Gastroesophageal sphincter (tissue), 4 donors: Measurements from ENCODE around the gene WNK2. TPM values are rescaled to one million over a fixed set of nuclear protein-coding genes. Genes with fewer than 3 reads are reported as not detected.

ENCODE experiments used
- ATAC-seq: fragments of 150-250 bp; one replicate; pipeline ENCODE4 v1.9.1; 2016; ENCODE audit warnings: mild to moderate bottlenecking, moderate library complexity
- H3K27ac ChIP-seq, 4 donors: fragments of 200-600 bp; sonication (generic) in 3 of 4; 1 replicate in 3 of 4; 2 replicates in 1 of 4; pipeline ENCODE4 v1.5.1; 2016 to 2019
- H3K27me3 ChIP-seq: fragments of 200-600 bp; sonication (generic); one replicate; pipeline ENCODE4 v1.5.1; 2019
- H3K36me3 ChIP-seq, 2 donors: fragments of 200-600 bp; sonication (generic); one replicate each; pipeline ENCODE4 v1.5.1; 2019; ENCODE audit warnings: control low read depth in 1 of 2
- H3K4me1 ChIP-seq, 3 donors: fragments of 200-600 bp; sonication (generic); 1 replicate in 2 of 3; 2 replicates in 1 of 3; pipeline ENCODE4 v1.5.1; 2016 to 2019; ENCODE audit warnings: control low read depth in 2 of 3
- H3K4me3 ChIP-seq, 2 donors: fragments of 200-600 bp; sonication (generic); one replicate each; pipeline ENCODE4 v1.5.1; 2019; ENCODE audit warnings: mild to moderate bottlenecking in 1 of 2, moderate library complexity in 1 of 2
- H3K9me3 ChIP-seq, 3 donors: fragments of 200-600 bp; sonication (generic); one replicate each; pipeline ENCODE4 v1.5.1; 2017 to 2019; ENCODE audit warnings: control low read depth in 2 of 3
- EP300 ChIP-seq: sonication (generic); formaldehyde crosslinking; IDR thresholded peaks from one replicate; pipeline ENCODE4 v1.6.1; 2017; ENCODE audit warnings: antibody characterized with exemption, mild to moderate bottlenecking
- POLR2A ChIP-seq, 2 donors: fragments of 450-650 bp; IDR thresholded peaks; one replicate each; pipeline ENCODE4 v1.6.1; 2017; ENCODE audit warnings: antibody characterized with exemption in 2 of 2, mild to moderate bottlenecking in 2 of 2, moderate library complexity in 1 of 2
- POLR2AphosphoS5 ChIP-seq: sonication (generic); formaldehyde crosslinking; IDR thresholded peaks from one replicate; pipeline ENCODE4 v1.6.1; 2017; ENCODE audit warnings: antibody characterized with exemption
- WGBS, 2 donors: methylation state at CpG; one replicate each; pipeline ENCODE4 v1.1.5; 2018; ENCODE audit warnings: low coverage in 1 of 2; 5-methylcytosine and 5-hydroxymethylcytosine counted together
- total RNA-seq, 4 donors: library from RNA; depleted of rRNA; stranded (reverse); fragments of >200 nt; gene quantifications; one replicate each; pipeline ENCODE4 v1.1.0, GENCODE V29; 2016
- TF ChIP-seq, protein P1 (sequence below), 4 experiments: fragments of 200-600 bp in 2 of 4; fragments of 450-650 bp in 2 of 4; sonication (generic) in 1 of 4; IDR thresholded peaks; one replicate each; pipeline ENCODE4 v1.5.1; 2017 to 2019; ENCODE audit warnings: antibody characterized with exemption in 4 of 4, mild to moderate bottlenecking in 2 of 4, moderate library complexity in 2 of 4

Gene WNK2
- total RNA-seq, 4 donors from 2014 or later = 26.8 to 104 (median 48.6) TPM

DNA sequence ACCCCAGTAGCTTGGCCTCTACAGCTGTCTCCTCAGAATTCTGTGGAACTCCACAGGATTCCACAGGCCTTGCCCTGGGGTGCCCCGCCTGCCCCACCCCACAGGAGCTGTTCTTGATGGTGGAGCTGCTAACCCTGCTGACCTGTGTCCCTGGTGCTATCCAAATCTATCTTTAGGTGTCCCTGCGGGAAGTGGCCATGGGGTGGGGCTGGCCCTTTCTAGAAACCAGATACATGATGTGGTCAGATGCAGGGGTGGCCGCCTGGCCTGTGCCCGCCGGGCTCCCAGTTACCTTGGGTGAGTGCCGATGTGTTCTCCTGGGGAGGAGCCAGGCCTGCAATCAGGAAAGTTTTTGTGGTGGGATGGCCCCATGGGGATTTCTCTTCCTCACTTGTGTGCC lies 34.2 kb downstream of the WNK2 start:
- Histone ChIP-seq H3K36me3 (no peaks in the 10 kb centered on the region), H3K9me3 (peaks cover 0 to 5% (median 0%) of the 10 kb centered on the region in 3 donors), H3K4me1 (peaks cover 0 to 60% (median 7%) of the 10 kb centered on the region in 3 donors), H3K27me3 (no peaks in the 10 kb centered on the region), H3K4me3 (no peak overlapping the region), H3K27ac (peak overlapping the region in 3 of 4 donors; percentile 25 to 52 (median 39))
- no CpG with 5 or more reads among the region's 6 CpGs for WGBS, 2 donors
- ATAC-seq = no peak
- TF ChIP-seq, protein P1, sequence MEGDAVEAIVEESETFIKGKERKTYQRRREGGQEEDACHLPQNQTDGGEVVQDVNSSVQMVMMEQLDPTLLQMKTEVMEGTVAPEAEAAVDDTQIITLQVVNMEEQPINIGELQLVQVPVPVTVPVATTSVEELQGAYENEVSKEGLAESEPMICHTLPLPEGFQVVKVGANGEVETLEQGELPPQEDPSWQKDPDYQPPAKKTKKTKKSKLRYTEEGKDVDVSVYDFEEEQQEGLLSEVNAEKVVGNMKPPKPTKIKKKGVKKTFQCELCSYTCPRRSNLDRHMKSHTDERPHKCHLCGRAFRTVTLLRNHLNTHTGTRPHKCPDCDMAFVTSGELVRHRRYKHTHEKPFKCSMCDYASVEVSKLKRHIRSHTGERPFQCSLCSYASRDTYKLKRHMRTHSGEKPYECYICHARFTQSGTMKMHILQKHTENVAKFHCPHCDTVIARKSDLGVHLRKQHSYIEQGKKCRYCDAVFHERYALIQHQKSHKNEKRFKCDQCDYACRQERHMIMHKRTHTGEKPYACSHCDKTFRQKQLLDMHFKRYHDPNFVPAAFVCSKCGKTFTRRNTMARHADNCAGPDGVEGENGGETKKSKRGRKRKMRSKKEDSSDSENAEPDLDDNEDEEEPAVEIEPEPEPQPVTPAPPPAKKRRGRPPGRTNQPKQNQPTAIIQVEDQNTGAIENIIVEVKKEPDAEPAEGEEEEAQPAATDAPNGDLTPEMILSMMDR (IDR thresholded peaks at IDR 0.05) = no peak
- TF ChIP-seq POLR2AphosphoS5 (no peak), POLR2A (IDR thresholded peaks at IDR 0.05) (no peak), EP300 (no peak)

DNA sequence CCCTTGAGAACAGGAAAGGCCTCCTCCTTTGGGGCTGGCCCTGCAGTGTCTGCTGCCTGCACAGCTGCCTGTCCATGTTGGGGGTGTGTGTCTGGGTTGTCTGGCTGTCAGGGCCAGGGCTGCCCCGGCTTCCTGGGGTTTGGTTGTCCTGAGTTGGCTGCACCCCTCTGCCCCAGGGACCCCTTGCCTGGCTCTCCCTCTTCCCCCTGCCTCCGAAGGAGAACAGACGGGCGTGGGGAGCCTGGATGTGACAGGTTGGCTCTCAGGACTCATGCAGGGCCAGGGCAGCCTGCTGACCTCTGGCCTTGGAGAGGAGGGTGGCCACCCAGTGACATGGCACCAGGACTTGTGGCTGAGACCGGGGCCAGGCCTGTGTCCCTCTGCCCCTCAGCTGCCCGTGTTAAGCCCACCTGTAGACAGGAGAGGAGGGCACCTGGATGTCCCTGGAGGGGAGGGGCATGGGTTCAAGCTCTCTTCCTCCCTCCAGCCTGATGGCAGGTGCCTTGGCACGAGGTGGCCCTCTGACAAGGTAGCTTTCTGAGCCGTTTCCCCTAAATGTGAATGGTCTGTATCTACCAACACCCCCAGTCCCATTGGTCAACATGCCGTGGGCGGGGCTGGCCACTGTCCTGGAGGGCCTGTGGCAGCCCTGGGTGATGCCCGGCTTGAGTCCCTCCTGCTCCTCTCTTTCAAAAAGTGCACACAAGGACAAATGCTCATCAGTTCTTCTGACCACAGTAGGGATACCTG lies 34.9 kb downstream of the WNK2 start:
- H3K27me3 ChIP-seq = no peaks in the 10 kb centered on the region
- H3K9me3 ChIP-seq = peaks cover 0 to 5% (median 0%) of the 10 kb centered on the region in 3 donors
- TF ChIP-seq POLR2A (IDR thresholded peaks at IDR 0.05) = no peak
- no peak for TF ChIP-seq EP300
- no peak for TF ChIP-seq POLR2AphosphoS5
- TF ChIP-seq, protein P1 (IDR thresholded peaks at IDR 0.05) = no peak
- no peak for ATAC-seq
- H3K27ac ChIP-seq = peak overlapping the region in 3 of 4 donors; percentile 25 to 52 (median 39)
- WGBS, 2 donors = 86% methylated on average over 5 of the region's 11 CpGs; no CpG with 5 or more reads in 1 of the 2 donors
- H3K36me3 ChIP-seq = no peaks in the 10 kb centered on the region
- no peak overlapping the region for H3K4me3 ChIP-seq
- peaks cover 0 to 60% (median 13%) of the 10 kb centered on the region in 3 donors for H3K4me1 ChIP-seq

DNA sequence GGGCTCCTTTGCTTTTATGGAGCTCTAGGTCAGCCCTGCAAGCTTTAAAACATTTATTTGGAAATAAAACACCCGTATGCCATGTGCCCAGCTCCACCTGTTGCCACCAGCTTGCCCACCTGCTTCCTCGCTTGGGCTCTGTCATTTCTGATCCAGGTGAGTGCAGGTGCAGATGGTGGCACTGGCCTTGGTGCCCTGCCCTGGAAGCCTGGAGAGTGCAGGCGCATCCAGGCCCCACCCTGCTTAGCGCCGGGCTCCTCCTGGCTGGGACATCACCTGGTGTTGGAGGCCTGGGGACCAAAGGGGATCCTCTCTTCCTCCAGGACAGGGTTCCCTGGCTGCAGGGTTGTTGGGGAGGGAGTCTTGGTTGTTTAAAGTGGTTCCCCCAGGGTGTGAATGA lies 35.8 kb downstream of the WNK2 start:
- Histone ChIP-seq H3K36me3 (no peaks in the 10 kb centered on the region), H3K27me3 (no peaks in the 10 kb centered on the region), H3K27ac (peak overlapping the region in 1 of 4 donors; percentile 39), H3K4me1 (peaks cover 0 to 62% (median 17%) of the 10 kb centered on the region in 3 donors), H3K4me3 (no peak overlapping the region), H3K9me3 (peaks cover 0 to 5% (median 0%) of the 10 kb centered on the region in 3 donors)
- ATAC-seq = no peak
- 80% methylated on average over 1 of the region's 5 CpGs; no CpG with 5 or more reads in 1 of the 2 donors for WGBS, 2 donors
- TF ChIP-seq, protein P1 (IDR thresholded peaks at IDR 0.05) = no peak
- TF ChIP-seq POLR2A (IDR thresholded peaks at IDR 0.05) (no peak), POLR2AphosphoS5 (no peak), EP300 (no peak)

DNA sequence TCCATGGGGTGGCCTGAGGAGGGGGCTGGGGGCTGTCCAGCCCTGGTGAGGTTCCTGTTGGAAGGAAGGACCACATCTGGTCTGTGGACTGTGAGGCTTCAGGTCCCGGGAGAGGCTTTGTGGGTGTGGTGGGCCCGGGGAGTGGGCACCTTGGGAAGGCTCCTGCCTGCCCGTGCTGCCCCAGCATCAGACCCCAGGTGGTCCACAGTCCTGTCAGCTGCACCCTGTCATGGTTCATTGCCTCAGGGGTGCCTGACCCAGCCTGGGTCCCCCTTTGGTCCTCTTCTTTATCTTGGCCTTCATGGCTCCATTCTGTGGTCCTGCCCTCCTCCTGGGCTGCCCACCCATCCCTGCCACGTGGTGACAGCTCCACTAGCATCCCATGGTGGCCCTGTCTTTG lies 36.7 kb downstream of the WNK2 start:
- Histone ChIP-seq H3K9me3 (no peaks in the 10 kb centered on the region), H3K4me3 (no peak overlapping the region), H3K27me3 (no peaks in the 10 kb centered on the region), H3K4me1 (peaks cover 0 to 72% (median 17%) of the 10 kb centered on the region in 3 donors), H3K36me3 (no peaks in the 10 kb centered on the region), H3K27ac (no peak overlapping the region)
- 100% methylated on average over 1 to 2 of the region's 4 CpGs for WGBS, 2 donors
- TF ChIP-seq EP300 = no peak
- TF ChIP-seq, protein P1 (IDR thresholded peaks at IDR 0.05) = no peak
- TF ChIP-seq POLR2AphosphoS5 = no peak
- no peak for TF ChIP-seq POLR2A (IDR thresholded peaks at IDR 0.05)
- ATAC-seq = no peak

DNA sequence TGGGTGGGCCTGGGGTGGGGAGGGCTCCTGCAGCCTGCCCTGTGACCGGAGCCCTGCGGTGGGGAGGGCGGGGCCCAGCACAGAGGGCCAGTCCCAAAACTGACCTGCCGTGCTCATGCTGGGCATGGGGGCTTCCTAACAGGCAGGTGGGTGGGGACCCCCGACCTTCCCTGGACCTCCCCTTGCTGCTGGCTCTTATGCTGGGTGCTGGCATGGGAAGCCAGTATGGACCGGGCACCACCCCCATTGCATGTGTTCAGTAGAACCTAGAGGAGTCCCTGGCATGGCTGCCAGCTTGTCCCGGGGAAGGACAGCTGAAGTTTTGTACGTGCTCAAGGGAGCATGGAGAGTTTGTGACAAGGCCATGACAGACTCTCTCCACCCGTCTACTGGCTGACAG lies 37.1 kb downstream of the WNK2 start:
- no peak for ATAC-seq
- TF ChIP-seq, protein P1 (IDR thresholded peaks at IDR 0.05) = no peak
- no peak for TF ChIP-seq POLR2A (IDR thresholded peaks at IDR 0.05)
- Histone ChIP-seq H3K4me3 (no peak overlapping the region), H3K27ac (no peak overlapping the region), H3K27me3 (no peaks in the 10 kb centered on the region), H3K9me3 (no peaks in the 10 kb centered on the region), H3K4me1 (peaks cover 0 to 76% (median 17%) of the 10 kb centered on the region in 3 donors), H3K36me3 (no peaks in the 10 kb centered on the region)
- no CpG with 5 or more reads among the region's 9 CpGs for WGBS, 2 donors
